H1 (cell line): ENCODE results near the gene MRTO4. TPM values are rescaled to one million over a fixed set of nuclear protein-coding genes. Genes with fewer than 3 reads are reported as not detected.

Source experiments
- POLR2AphosphoS5 ChIP-seq: IDR thresholded peaks from 2 replicates; pipeline ENCODE4 v1.6.1; 2011; ENCODE audit warnings: low read depth, low read length
- SP1 ChIP-seq: IDR thresholded peaks from 2 replicates; pipeline ENCODE4 v1.6.1; 2011; ENCODE audit warnings: low read depth, low read length
- polyA plus RNA-seq, 7 experiments: library from polyadenylated mRNA; depleted of rRNA in 3 of 7; stranded (reverse) in 5 of 7; unstranded in 2 of 7; fragments of >200 nt in 5 of 7; fragments of 200-250 nt in 2 of 7; gene quantifications; 1 replicate in 5 of 7; 2 replicates in 1 of 7; 4 replicates in 1 of 7; pipeline versions ENCODE4 v1.2.1 to v1.2.3, GENCODE V29; 2011 to 2013; ENCODE audit warnings: missing spikeins in 2 of 7, mixed read lengths in 2 of 7
- total RNA-seq: library from RNA; stranded (reverse); fragmentation: NEBNext Ultra II Directional; extraction: Animal tissue kit (Norgen Biotek cat#: 25700); gene quantifications from 2 replicates; pipeline ENCODE4 v1.2.1, GENCODE V29; 2021

Gene MRTO4
- total and polyA plus RNA-seq, 2 of the 8 experiments (the other 6 are each of a cell fraction or from before 2014, with no cell fraction given), result 36.9 to 64.3 TPM

GRCh38 chr1:19257178-19257914, 5.7 kb downstream of the MRTO4 start (continued):
- TF ChIP-seq POLR2AphosphoS5, result no peak
- TF ChIP-seq SP1, result no peak
- TF ChIP-seq, all 59 proteins: peak for 0
